ENCODE results near the gene CTSD.

DNA sequence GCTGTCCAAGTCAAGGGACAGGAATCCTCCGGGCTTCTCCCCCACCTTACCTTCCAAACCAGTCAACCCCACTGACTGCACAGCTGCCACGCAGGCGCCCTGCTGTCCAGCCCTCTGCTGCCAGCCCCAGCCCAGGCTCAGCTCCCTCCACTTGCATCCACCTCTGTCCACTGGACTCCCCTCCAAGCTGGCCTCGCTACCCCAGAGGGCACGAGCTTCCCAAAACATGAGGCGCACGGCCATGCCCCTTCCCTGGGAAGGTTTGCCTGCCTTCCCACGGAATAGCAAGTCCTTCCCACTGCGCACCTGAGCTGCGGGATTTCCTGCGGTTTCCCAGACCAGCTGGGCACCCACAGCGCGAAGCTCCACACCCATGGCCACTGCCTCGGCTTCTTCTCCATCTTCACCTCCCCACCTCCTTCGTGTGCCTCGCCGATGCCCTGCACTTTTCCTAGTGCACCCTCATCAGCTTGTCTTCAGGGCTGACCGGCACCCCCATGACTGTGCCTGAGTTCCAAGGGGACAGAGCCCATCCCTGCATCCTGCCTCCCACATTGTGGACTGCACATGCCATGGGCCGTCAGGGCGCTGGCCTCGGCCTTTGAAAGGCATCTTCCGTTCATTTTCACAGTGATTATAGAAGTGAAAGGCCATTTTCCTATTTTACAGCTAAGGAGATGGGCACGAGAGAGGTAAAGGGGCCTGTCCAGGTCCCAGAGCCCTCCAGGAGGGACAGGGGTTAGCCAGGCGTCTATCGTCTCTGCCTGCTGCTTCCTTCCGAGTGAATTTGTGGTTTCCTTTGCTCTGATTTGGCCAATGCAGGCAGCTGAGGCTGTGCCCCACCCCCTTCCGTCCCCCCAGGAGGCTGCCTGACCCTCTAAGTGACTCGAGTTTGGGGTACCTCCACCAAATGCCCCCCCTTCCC, 29.7 kb downstream of the CTSD start:
- TF ChIP-seq POLR2A (IDR thresholded peaks at IDR 0.05; ENCODE audit: low read length) (no peak), GATA1 (IDR thresholded peaks at IDR 0.05; ENCODE audit: low read depth, low read length) (no peak)
